Right ventricle myocardium inferior (tissue), 1 donor: ENCODE measurements around the gene ACVR1. TPM values are rescaled to one million over a fixed set of nuclear protein-coding genes. Genes with fewer than 3 reads are reported as not detected.
"Not testable (repeated sequence)": the region's sequence is repeated elsewhere in the genome, so short reads cannot be mapped to it uniquely, and the experiment has no call there.

Source experiments
- ATAC-seq: fragments of 200-7000 bp; cut with Tn5 transposase; one replicate; pipeline ENCODE4 v1.9.1; 2020; ENCODE audit warnings: mild to moderate bottlenecking, moderate library complexity
- DNase-seq: peaks from one replicate; pipeline ENCODE4 v3.0.0; 2021; ENCODE audit errors: missing footprints
- intact Hi-C: fragments of 100-400 bp; cut with DNase I; formaldehyde crosslinking; loops from one replicate; pipeline ENCODE4 v1.11.0; 2022
- total RNA-seq: library from RNA; stranded (reverse); fragmentation: NEBNext Ultra II Directional; extraction: Animal tissue kit (Norgen Biotek cat#: 25700); gene quantifications from one replicate; pipeline ENCODE4 v1.2.1, GENCODE V29; 2021
- donor health status: DM: no; HTN: yes; CAD: no; lungs with severe emphysema.

ACVR1 gene
- total RNA-seq, 1 donor from 2014 or later = 25.3 TPM

DNA sequence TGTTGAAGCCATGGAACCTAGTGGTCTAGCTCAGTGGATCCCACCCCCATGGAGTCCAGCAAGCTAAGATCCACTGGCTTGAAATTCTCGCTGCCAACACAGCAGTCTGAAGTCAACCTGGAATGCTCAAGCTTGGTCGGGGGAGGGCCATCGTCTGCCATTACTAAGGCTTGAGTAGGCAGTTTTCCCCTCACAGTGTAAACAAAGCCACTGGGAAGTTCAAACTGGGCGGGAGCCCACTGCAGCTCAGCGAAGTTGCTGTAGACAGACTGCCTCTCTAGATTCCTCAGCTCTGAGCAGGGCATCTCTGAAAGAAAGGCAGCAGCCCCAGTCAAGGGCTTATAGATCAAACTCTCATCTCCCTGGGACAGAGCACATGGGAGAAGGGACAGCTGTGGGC, 171.5 kb downstream of the ACVR1 start:
- intact Hi-C loops, DNase-seq, ATAC-seq: not testable (repeated sequence)

DNA sequence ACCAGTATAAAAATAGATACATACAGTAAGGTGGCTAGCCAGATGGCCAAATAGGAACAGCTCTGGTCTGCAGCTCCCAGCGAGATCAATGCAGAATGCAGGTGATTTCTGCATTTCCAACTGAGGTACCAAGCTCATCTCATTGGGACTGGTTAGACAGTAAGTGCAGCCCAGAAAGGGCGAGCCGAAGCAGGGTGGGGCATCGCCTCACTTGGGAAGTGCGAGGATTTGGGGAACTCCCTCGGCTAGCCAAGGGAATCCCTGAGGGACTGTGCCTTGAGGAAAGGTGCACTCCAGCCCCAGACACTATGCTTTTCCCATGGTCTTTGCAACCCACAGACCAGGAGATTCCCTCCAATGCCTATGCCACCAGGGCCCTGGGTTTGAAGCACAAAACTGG, 172.0 kb downstream of the ACVR1 start:
- ATAC-seq, DNase-seq, intact Hi-C loops: not testable (repeated sequence)

DNA sequence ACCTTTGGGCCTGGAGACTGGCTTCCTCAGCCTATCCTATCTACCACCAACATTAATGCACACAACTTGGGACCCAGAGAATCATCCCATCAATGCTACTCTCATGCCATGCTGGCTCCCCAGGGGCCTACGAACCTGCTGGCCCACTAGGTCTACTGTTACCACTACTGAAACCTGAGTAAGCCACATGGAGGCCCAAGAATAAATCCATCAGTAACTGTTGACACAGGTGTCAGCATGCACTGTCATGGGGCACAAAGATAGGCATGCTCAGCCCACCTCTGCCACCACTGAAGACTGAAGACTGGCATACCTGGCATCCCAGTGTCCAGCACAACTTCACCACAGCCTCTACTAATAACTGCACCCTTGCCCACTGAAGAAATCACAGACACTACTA, 176.3 kb downstream of the ACVR1 start:
- DNase-seq (no peak), ATAC-seq (no peak)
- intact Hi-C loops = no loop called here

DNA sequence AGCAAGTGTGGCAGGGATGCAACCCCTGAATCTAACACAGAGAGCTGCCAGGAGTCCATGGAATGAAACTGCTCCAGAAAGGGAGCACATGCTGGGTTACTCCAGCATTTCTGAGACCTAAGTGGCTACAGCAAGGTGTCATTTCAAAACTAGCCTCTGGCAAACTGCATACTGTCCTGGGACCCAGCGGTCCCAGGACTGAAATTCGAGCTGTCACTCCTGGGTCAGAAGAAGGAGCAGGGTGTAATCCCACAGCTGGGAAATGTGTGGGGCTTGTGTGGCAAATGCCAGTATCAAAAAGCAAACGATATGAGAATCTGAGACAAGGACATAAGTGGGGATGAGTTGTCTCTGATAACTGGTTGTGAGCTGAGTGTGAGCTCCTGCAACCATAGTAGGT, 177.1 kb downstream of the ACVR1 start:
- intact Hi-C loops = no loop called here
- no peak for ATAC-seq
- no peak for DNase-seq

DNA sequence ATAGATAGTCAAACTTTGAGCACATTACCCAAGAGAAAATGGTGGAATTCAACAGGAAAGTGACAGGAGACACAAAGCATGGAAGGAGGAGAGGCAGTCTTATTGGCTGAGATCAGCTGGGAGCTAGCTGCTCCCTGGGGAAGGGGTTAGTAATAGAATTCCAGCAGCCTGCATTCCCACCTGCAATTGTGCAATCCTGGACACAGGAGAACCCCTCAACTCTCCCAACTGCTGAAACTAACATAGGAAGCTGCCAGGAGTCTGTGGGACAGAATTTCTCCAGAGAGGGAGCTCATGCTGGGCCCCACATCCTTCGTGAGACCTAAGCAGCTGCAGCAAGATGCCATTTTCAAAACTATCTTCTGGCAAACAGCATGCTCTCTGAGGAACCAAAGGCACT, 177.7 kb downstream of the ACVR1 start:
- no peak for DNase-seq
- intact Hi-C loops = no loop called here
- ATAC-seq = no peak

DNA sequence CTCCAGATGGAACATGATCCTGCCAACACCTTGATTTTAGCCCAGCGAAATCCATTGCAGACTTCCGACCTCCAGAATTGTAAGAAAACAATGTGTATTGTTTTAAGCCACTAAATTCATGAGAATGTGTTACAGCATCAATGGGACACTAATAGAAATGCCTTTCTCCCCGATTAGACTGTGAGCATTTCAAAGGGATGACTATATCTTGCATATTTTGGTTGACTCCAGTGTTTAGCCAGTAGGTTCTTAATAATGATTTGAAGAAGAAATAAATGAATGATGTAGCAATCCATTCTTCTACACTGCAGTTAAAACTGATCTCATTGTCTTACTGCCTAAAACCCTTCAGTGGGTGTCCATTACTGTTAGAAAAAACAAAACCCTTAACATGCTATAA, 180.1 kb downstream of the ACVR1 start:
- DNase-seq (no peak), ATAC-seq (no peak)
- intact Hi-C loops = no loop called here

DNA sequence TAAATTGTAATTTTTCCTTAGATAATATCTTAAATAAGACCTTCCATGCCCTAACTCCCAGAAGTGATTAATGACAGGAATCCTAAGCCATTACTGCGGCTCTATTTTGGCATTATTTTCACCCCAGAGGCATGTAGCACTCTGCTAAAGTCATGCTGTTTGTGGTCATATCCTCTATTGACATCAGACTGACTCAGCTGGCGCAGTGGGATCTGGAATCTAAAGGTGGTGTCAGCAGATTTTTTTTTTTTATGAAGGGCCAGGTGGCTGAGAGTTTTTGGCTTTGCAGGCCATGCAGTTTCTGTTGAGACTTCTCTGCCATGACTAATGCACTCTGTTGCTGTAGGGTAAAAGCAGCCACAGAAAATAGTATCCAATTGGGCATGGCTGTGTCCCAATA, 183.4 kb downstream of the ACVR1 start:
- DNase-seq = no peak
- intact Hi-C loops = no loop called here

DNA sequence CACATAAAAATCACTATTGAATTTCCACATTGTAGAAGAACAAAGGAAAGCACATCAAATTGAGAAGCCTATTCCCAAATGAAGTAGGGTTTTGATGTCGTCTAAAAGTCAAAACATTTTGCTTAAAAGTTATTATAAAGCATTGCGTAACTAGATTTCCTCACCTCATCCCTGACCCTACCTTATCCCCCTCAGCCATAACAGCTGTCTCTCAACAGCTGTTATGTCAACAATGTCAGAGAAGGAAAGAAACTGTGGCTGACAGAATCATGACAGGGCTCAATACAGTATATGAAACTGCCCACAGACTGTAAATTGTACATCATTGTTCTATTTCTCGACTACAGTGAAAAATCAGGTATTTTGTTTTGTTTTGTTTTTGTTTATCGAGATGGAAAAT, 184.4 kb downstream of the ACVR1 start:
- intact Hi-C loops = no loop called here
- no peak for ATAC-seq

More for the DNA sequence above, 183.4 kb downstream of the ACVR1 start:
- ATAC-seq = no peak

DNA sequence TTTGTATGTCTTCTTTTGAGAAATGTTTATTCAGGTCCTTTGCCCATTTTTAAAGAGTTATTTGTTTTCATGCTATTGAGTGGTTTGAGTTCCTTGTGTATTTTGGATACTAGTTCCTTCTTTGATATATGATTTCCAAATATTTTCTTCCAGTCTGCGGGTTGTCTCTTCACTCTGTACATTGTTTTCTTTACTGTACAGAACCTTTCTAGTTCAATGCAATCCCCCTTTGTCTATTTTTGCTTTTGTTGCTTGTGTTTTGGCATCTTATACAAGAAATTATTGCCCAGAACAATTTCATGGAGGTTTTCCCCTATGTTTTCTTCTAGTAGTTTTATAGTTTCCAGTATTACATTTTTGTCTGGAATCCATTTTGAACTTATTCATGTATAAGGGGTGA, 185.0 kb downstream of the ACVR1 start:
- no peak for ATAC-seq
- intact Hi-C loops = no loop called here
- DNase-seq = no peak

More for the DNA sequence above, 184.4 kb downstream of the ACVR1 start:
- DNase-seq = no peak

Other genes with a start within 250 kb of the ACVR1 start
- 0.81 TPM for gene ACVR1C, start 247.5 kb downstream of the ACVR1 start, total RNA-seq
- gene UPP2, start 225.5 kb upstream of the ACVR1 start, total RNA-seq = not detected